LoVo (cell line): Measurements from ENCODE around the gene ETNK1.
"Not testable (repeated sequence)": the region's sequence is repeated elsewhere in the genome, so short reads cannot be mapped to it uniquely, and the experiment has no call there.

ENCODE experiments used
- DNase-seq: peaks from one replicate; pipeline ENCODE4 v3.0.0-alpha.2; 2016; ENCODE audit warnings: low spot score

ETNK1 gene

DNA sequence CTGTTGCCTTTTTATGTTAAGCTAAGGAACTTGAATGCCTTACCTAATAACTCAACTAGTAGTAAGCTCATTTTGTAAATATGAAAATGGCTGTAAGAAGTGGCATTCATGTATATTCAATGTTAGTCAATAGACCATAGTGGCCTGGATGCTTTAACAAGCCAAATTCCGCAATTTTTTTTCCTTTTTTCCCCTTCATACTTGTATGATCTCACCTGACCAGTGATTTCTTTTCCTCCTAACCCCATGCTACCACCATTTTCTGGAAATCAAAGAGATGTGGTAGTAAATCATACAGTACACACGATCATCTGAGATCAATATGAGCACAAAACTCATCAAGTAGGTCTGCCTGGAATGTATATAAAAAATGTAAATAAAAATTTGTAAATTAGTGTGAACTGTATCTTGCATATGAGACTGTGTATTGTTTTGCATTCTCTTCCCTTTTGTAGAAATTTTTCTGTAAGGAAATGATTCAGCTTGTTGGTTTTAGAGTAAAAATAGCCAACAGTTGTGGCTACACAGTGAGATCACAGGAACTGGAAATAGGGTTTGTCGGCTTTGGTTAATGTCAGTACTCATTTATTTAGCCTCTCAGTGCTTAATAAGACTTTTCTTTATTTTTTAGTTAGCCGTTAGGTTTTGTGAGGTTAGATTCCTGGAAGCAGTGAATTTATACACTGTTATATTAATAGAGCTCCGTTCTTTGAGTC lies 62.5 kb downstream of the ETNK1 start:
- DNase-seq = no peak

DNA sequence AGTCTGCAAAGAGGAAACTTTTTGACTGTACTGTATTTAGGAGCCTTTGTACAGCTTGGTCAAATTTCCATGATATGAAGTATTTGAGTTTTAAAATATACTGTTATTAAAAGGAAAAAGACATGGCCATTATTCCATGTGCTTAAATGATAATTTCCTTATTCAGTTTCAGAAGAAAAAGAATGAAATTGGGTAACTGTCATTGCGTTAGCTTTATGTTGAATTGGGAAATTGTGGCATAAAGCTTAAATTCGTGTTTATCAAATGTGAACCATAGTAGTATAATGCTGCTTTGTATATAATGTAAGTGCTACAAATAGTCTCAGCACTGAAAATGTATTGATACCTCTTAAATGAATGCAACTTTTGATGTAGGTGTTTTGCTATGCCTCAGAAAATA lies 64.9 kb downstream of the ETNK1 start:
- DNase-seq = no peak

DNA sequence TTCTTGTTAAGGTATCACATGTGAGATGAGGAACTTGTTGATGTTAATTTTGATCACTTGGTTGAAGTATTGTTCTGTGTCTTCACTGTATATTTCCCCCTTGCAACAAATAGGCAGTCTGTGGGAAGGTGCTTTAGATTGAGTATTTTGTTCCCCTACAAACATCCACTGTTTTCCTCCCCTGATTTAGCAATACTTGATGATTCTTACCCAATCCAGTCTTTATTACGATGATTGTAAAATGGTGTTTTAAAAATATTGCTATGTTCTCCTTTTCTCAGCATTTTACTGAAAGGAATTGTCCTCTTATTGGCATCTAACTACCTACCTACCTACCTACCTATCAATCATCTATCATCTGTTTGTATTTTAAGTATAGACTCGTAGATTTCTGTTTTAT lies 66.3 kb downstream of the ETNK1 start:
- no peak for DNase-seq

DNA sequence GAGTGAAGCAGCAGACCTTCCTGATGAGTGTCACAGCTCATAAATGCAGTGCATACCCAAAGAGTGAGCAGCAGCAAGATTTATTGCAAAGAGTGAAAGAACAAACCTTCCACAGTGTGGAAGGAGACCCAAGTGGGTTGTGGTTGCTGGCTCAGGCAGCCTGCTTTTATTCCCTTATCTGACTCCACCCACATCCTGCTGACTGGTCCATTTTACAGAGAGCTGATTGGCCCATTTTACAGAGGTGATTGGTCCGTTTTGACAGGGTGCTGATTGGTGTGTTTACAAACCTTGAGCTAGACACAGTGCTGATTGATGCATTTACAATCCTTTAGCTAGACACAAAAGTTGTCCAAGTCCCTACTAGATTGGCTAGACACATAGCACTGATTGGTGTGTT lies 67.5 kb downstream of the ETNK1 start:
- not testable (repeated sequence) for DNase-seq

DNA sequence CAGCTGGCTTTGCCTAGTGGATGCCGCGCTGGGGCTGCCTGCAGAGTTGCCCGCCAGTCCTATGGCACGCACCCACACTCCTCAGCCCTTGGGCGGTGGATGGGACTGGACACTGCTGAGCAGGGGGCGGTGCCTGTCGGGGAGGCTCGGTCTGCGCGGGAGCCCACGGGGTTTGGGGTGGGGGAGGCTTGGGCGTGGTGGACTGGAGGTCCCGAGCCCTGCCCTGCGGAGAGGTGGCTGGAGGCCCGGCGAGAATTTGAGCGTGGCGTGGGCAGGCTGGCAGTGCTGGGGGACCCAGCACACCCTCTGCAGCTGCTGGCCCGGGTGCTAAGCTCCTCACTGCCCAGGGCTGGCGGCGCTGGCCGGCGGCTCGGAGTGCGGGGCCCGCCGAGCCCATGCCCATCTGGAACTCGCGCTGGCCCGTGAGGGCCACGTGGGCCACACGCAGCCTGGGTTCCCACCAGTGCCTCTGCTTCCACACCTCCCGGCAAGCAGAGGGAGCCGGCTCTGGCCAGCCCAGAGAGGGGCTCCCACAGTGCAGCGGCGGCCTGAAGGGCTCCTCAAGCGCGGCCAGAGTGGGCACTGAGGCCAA lies 68.1 kb downstream of the ETNK1 start:
- DNase-seq = no peak

DNA sequence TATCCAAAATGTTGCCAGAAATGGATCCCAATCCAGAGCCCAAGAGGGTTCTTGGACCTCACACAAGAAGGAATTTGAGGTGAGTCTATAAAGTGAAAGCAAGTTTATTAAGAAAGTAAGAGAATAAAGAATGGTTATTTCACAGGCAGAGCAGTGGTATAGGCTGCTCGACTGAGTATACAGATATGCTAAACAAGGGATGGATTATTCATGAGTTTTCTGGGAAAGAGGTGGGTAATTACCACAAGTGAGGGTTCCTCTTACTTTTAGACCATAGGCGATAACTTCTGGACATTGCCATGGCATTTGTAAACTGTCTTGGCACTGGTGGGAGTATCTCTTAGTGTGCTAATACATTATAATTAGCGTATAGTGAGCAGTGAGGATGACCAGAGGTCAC lies 73.6 kb downstream of the ETNK1 start:
- no peak for DNase-seq

DNA sequence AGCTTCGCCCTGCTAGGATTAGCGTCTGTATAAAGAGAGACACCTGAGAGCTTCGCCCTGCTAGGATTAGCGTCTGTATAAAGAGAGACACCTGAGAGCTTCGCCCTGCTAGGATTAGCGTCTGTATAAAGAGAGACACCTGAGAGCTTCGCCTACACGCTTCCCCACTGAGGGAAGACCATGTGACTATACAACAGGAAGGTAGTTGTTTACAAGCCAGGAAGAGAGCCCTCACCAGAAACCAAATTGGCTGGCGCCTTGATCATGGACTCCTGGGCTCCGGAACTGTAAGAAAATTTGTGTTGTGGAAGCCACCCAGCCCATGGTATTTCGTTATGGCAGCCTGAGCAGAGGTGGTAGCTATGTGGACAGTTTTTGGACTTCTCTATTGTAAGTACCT lies 74.7 kb downstream of the ETNK1 start:
- not testable (repeated sequence) for DNase-seq

DNA sequence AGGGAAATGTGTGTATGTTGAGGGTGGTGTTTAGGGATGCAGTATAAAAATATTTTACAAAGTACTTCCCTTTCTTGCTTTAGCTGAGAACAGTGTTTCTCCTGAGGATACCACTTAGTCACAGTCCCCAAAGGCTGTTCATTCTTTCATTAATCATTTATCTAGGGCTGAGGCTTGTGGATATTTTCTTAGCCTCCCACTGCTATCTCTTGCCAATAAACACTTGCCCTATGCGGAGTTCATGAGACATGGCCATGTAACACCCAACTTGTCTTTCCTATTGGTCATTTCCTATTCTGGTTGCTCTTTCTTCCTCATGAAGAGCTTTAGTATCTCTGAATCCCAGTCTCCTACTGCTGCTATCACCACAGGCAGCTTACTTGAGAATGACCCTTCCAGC lies 75.1 kb downstream of the ETNK1 start:
- DNase-seq = no peak

DNA sequence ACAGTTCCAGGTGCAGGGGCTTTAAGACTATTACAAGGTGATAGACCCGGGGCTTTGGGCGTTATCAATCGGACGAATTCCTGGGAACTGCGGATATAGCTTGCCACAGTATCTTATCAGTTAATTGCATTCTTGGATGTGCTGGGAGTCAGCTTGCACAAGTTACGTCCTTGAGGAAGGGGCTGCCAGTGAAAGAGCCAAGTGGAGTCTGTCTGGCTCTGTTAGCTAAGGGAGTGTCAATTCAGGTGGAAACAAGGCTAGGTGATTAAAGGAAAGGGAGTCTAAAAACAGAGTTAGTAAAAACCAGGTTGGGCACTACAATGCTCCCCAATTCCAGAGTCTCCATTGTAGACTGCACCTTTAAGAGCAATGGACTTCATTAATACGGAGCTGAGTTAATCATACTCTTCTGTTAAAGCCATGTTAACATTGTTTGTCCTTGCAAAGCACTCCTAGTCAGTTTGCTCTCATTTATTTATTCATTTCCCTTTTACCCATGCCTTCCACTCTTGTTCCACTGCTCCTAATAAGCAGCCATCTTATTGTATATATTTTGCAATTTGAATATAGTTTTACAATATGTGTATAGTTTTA lies 76.3 kb downstream of the ETNK1 start:
- not testable (repeated sequence) for DNase-seq

DNA sequence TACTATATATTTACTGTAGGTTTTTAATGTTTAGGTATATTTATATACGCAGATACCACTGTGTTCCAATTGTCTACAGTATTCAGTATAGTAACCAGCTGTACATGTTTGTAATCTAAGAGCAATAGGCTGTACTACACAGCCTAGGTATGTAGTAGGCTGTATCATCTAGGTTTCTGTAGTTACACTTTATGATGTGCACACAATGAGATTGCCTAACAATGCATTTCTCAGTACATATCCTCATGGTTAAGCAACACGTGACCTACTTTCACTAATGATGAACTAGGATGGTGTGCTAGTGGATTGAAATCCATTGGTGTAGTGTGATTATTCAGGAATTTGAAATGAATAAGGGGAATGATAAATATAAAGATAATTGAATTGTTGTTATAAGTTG lies 77.7 kb downstream of the ETNK1 start:
- no peak for DNase-seq

DNA sequence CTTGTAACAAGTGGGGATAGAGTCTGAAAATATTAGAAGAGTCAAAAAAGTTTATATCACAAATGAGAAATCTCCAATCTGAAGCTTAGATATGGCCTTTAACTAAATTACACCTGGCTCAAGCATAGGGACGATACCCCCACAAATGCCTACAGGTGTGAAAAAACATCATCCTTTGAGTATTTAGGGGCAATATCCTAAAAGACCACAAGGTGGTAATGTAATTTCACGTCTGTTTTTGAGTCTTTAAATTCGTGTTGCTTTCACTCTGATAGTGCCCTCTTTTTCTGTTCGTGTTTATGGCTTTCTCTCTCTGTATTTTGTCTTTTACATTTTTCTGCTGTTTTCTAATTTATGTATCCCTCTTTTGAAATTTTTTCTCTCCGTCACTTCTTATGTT lies 84.3 kb downstream of the ETNK1 start:
- peak; percentile 28 for DNase-seq

DNA sequence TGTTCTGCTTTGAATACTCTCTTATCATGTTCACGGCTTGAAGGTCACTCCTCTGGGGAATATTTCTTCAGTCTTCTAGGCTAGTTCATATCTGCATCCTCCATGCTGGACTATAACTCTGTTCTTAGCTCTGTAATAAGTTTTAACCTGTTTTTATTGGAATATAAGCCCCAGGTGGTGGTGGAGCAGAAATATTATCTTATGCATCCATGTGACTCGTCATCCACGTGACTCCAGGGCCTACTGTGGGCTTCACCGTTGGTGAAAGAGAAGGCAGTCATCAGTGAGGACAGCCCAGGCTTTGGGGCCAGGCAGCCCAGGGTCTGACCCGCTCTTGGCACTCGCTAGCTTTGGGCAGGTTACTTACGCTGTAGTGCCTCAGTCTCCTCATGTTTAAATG lies 87.1 kb downstream of the ETNK1 start:
- DNase-seq = no peak

DNA sequence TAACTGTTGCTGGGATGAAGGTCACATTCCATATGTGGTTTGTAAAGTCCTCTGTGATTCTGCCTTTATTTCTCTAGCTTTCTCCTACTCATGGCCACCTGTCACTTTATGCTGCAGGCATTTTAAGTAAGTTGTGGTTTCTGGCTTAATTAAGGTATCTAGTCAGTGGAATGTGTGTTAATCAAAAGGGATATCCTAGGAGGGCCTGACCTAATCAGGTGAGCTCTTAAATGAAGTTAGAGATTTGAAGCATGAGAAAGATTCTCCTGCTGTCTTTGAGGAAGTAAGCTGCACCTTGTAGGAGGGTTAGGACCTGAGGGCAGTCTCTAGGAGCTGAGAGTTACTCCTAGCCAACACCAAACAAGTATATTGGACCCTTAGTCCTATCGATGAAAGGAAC lies 90.3 kb downstream of the ETNK1 start:
- DNase-seq = no peak

DNA sequence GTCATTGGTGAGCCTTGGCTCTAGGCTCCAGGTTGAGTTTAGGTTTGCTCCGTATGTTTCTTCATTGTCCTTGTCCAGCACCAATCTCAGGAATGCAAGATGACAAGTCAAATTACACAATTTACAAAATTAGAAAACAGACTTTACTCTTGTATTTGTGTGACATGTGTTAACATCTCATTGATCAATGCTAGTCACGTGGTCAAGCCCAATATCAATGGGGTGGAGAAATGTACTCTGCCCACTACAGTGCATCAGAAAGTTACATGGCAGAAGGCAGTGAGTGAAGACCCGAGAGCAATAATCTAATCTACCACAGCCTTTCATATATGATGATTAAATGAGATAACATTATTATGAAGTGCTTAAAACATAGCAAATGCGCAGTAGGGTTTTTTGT lies 94.8 kb downstream of the ETNK1 start:
- DNase-seq = no peak

DNA sequence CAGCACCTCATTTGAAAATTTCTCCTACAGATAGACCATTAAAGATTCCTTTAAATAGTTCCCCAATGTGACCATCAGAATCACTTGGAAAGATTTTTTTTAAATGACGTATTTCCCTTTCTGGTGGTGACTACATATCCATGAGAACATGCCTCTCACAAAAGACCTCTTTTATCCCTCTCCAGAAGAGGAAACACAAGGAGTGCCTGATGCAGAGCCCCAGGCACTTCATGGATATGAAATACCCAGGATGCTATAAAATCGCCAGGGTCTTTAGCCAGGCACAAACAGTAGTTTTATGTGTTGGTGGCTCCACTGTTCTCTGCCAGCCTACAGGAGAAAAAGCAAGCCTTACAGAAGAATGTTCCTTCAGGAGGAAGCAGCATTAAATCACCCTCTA lies 97.1 kb downstream of the ETNK1 start:
- DNase-seq = no peak

DNA sequence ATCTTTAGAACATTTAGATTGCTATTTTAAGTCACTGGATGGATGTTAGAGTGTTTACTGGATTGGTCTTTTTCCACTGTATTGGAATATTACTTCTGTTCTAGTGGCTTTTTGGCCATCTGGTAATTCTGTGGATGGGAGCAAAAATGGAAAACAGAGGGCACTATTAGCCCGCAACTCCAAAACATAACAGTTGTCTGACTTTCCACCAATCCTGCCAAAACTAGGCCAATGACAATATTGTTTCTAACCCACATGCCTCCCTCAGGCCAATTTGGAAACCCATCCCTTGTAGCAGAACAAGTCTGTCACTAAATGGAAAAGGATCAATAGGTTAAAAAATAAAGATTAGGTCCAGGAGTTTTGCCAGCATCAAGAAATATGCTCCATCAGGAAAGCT lies 97.8 kb downstream of the ETNK1 start:
- DNase-seq = no peak

DNA sequence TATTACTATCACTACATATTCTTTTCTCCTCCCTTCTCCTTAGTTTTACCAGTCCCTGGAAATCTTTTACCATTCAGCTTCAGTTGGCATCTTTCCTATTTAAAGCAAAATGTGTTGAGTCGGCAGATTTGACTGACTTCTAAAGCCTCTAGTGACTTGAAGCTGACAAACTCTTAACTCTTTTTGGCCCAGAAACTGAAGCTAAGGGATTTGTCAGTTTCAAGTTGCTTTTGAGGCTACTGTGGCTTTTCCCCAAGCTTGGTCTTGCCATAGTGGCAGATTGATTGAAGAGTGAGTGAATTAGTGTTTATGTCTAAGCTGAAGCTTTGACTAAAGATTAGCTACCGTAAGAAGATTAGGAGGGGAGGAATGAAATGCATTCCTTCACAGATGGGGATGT lies 104.0 kb downstream of the ETNK1 start:
- no peak for DNase-seq

DNA sequence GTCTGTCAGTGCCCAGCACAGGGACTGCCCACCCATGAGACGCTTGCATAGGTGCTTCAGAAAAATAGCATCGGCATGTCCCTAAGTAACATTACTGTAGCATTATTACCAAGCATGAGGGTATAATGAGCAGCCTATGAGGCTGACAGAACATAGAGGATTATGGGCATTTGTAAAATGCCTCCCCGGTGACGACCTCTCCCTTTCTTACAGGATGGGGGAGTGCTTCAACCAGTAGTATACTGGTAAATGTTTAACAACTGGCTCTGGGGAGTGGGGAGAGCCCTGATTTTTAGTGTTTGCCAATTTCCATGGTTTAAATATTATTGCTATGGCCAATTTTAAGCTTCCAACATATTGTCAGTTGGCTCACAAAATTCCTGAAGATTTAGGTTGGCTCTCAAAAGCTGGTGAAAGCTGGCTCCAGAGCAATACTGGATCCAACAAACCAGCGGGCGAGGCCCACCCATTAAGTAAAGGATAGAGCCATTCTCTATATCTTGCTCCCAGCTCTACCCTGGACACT lies 104.5 kb downstream of the ETNK1 start:
- no peak for DNase-seq

DNA sequence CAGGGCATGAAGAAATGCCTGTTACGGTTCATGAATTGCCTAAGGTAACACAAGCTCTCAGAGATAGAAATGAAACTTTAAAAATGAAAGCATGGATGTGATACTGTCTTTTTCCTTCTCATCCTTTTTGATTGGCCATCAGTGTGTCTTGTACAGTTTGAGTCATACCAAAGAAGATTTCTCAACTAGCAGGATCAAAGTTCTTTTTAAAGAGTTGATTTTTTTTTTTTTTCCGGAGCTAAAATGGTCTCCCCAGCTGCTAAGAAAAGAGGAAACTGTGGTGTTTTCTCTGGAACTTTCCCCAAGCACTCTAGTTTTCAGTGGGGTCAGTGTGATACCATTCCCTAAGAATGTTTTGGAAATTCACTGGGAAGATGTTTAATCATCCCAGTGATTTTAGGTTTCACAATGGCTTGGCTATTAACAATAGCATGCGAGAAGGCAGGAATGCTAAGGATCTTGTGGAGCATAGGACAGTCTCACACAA lies 105.0 kb downstream of the ETNK1 start:
- DNase-seq = no peak

DNA sequence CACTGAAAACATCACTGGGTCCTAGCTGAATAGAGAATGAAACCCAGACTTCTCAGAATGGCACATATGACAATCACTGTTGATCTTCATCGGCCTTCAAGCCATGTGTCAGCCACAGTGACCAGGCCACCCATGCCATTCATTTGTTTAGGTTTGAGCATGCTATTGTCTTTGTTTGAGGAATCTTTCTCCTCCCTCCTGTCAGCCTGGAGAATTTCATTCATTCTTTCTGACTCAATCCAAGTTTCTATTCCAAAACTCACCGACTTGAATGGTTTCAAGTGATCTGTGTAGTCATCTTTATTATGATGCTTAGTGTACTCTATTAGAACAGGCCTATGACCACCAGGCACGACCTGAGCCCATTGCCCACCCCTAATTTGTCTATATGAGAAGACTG lies 106.3 kb downstream of the ETNK1 start:
- no peak for DNase-seq

DNA sequence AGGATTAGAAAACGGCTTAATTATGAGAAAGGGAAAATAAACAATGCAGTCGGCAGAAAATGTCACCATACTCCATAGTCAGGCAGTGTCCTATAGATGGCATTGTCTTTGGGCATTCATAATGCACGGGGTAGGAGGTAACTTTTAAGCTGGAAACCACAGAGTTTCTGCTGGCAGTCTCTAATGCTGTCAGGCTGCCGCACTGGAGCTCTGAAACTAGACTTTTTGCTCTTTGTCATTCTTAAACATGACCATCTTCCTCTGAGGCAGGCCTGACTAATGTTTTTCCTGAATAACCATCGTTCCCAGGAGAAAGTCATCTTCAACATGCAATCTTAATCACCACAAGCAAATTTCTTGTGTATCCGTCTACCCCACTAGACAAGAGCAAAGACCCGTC lies 108.8 kb downstream of the ETNK1 start:
- DNase-seq = no peak

DNA sequence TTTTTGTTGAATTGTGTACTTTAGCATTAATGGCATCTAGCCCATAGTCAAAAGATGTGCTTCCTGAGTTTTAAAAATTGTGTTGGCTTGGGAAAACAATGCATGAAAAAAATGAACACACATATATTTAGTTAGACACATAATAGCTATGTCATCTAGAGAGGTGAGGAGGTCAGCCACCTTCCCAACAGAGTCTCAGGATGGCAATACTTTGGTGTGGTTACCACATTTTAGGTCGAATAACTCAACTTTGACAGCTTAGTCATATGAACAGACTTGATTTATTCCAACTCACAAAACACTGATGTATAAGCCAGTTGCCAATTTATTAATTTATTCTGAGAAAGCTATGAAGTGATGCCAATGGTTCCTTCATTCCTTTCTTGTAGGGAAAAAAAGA lies 114.0 kb downstream of the ETNK1 start:
- no peak for DNase-seq
